ENCODE measurements around the gene LAG3.

LAG3 gene

GRCh38 chr12:6753772-6754356 lies 18.5 kb upstream of the LAG3 start:
- DNase-seq (ENCODE audit: low read depth), result no peak

- no peak for DNase-seq (ENCODE audit: low read depth)
These were observed 17.9 kb upstream of the LAG3 start for GRCh38 chr12:6754411-6754810.

- DNase-seq (ENCODE audit: low read depth), result no peak
These were observed 15.2 kb upstream of the LAG3 start for GRCh38 chr12:6757028-6757690.

- no peak for DNase-seq (ENCODE audit: low read depth)
These were observed 13.7 kb upstream of the LAG3 start for GRCh38 chr12:6758506-6759095.

GRCh38 chr12:6759741-6760140 lies 12.6 kb upstream of the LAG3 start:
- DNase-seq (ENCODE audit: low read depth), result no peak

DNA sequence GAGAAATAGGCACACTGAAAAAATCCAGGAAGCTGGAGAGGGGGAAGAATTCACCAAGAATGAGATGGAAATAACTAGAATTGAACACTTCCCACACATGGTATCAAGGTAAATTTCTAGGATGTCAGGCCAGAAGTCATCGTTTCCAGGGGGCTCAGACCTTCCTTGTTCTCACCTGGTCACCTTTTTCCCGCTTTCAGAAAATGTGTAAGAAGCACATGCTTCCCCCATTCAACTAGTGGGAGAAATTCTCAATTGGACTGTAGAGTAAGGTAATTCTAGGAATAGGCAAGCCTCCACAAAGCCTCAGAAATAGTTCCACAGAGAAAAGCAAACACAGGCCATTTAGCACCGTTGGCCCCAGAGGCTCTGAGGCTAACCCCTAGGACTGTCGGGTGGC lies 8.9 kb upstream of the LAG3 start:
- DNase-seq (ENCODE audit: low read depth), result no peak

GRCh38 chr12:6764011-6764828 lies 8.1 kb upstream of the LAG3 start:
- DNase-seq (ENCODE audit: low read depth), result peak; percentile 48

- DNase-seq (ENCODE audit: low read depth), result no peak
These were observed 7.2 kb upstream of the LAG3 start for GRCh38 chr12:6765048-6765633.

DNA sequence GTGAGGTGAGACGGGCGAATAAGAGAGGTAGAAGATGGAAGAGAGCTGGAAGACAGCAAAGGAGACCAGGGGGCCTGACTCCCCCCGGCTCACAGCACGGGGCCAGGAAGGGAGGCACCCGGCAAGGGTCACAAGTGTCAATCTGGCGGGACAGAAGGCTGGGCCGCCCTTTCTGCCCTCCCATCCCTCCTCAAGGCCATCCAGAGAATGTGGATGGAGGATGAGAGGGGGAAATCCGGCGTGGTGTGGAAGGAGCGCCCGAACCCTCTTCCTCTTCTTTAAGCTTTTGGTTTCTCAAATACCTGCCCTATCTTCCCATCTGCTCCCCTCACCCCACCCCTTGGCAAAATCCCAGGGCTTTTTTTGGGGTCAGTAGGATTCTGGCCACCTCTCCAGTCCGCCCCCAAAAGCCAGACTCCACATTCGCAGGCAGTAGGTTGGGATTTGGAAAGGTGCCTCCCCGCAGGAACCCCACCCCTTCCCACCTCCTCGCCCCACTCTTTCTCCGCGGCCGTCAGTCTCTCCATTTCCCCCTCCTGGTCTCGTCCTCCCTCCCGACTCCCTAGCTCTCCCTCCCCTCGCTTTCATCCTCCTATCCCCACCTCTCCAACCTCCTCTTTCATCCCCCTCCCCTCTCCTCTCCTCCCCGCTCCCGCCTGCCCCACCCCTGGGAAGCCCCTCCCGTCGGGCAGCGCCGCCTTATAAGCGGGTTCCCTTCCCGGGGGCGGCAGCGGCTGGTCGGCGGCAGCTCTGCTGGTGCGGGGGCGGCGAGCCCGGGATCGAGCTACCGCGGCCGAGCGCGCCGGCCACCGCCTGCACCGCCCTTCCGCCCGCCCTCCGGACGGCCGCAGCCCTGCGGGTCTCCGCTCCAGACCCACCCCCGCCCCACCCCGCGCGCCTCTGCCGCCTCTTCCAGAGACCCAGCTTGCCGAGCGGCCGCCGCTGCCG lies 6.4 kb upstream of the LAG3 start, which contains the start of gene PTMS:
Gene PTMS (plus strand): TSS at position 730 of the 948 bp plus-strand sequence. CDS start 343 bp downstream, outside the sequence.
- no peak for DNase-seq (ENCODE audit: low read depth)

DNA sequence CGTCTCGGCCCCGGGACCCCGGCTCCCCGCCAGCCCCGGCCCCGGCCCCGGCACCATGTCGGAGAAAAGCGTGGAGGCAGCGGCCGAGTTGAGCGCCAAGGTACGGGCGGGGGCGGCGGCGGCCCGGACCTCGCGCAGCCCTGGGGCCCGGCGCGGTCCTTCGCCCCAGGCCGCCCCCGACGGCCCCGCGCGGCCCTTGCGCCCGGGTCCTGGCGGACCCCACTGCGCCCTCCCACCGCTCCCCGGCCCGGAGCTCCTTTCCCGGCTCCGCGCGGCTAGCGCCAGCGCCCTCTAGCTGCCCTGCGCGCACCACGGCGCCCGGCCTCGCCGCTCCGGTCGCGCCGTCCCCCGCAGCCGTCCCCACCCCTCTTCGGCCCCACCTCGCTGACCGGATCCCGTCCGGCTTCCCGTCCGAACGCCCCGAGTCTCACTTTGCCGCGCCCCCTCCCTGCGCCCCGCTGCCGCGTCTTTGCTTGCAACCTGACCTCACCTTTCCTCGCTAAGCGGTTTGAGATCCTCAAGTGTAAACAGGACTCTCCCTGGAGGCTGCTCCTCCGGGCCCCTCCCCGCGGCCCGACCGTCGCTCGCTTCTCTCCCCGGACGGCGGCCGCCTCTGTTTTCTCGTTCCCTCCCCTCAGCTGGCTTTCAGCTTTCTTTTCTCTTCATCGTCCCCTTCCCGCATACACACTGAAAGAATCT lies 5.5 kb upstream of the LAG3 start:
- DNase-seq (ENCODE audit: low read depth), result peak; percentile 37

- DNase-seq (ENCODE audit: low read depth), result no peak
These were observed 4.7 kb upstream of the LAG3 start for GRCh38 chr12:6767353-6768319.

DNA sequence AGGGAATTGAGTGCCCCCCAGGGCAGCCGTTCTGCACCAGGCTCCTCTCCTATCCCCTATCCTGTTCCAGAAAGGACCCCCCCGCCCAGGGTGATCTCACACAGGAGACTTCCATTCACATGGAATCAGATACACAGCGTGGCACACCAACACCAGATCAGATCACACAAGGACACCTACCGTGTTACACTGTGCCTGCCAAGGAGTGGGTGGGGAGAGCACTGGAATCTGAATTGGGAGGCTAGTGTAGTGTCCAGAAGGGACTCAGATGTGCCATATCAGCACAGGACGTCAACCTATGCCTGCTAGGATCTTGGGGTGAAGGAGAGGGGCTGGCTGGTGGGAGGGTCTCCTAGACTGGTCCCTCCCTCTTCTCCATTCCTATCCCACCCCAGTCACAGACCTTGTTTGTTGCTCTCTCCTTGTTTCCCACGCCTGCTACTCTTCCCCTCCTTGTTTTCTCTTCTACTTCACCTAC lies 3.8 kb upstream of the LAG3 start:
- DNase-seq (ENCODE audit: low read depth), result no peak

DNA sequence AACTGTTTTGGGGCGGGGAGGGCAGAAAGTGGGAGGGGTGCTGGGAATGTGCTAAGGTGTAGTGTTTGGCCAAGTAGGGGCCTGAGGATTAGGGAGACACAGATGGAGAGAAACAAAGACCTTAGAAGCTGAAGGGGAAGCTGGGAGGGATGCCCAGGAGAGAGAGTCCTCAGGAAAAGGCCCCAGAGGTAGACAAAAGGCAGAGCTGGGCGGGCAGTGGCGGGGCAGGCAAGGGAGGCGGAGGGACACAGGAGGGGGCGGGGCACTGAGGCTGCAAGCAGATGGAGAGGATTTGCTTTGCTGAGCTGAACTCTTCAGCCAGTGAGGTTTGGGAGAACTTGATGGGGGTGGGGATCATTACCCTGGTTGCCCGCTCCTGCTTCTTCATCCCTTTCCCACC lies 3.3 kb upstream of the LAG3 start:
- no peak for DNase-seq (ENCODE audit: low read depth)

DNA sequence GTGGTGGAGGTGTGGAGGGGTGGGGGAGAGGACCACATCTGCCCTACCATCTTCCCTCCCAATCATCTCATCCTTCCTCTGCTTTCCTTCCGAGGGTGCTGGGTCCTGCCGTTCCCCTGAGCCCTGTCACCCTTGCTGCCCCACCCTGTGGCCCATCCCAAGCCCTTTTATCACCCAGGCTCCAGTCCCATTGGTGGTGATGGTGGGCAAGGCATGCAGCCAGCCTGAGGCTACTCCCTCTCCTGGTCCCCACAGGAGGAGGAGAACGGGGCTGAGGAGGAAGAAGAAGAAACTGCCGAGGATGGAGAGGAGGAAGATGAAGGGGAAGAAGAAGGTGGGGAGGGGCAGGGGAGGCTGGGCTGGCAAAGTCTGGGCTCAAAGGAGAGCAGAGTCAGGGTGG lies 2.7 kb upstream of the LAG3 start:
- DNase-seq (ENCODE audit: low read depth), result no peak

- no peak for DNase-seq (ENCODE audit: low read depth)
These were observed 2.2 kb upstream of the LAG3 start for GRCh38 chr12:6770094-6770493.

- DNase-seq (ENCODE audit: low read depth), result no peak
These were observed 1.7 kb upstream of the LAG3 start for GRCh38 chr12:6770600-6770999.

- DNase-seq (ENCODE audit: low read depth), result no peak
These were observed 1.2 kb upstream of the LAG3 start for GRCh38 chr12:6771091-6771495.

GRCh38 chr12:6771509-6772330 lies 600 bp upstream of the LAG3 start:
- DNase-seq (ENCODE audit: low read depth), result no peak

All from activated gamma-delta T cell treated with anti-CD3 and anti-CD28 coated beads, Interleukin-2, amount 50 U/mL, for 16 hours (primary cell).